Right forelimb (tissue), 1 donor: ENCODE data around the gene DEF6.
"Not testable (repeated sequence)": the region's sequence is repeated elsewhere in the genome, so short reads cannot be mapped to it uniquely, and the experiment has no call there.

Source experiments
- DNase-seq: peaks from one replicate; pipeline ENCODE4 v3.0.0-alpha.2; 2018

The DEF6 gene

GRCh38 chr6:35280903-35281302, 16.7 kb upstream of the DEF6 start:
- no peak for DNase-seq

GRCh38 chr6:35282472-35282871, 15.1 kb upstream of the DEF6 start:
- DNase-seq, result no peak

- no peak for DNase-seq
Measured at GRCh38 chr6:35283361-35283760, 14.3 kb upstream of the DEF6 start.

GRCh38 chr6:35287671-35288396, 9.8 kb upstream of the DEF6 start:
- no peak for DNase-seq

GRCh38 chr6:35288834-35289233, 8.8 kb upstream of the DEF6 start:
- DNase-seq, result no peak

- DNase-seq, result no peak
Measured at GRCh38 chr6:35291491-35291890, 6.1 kb upstream of the DEF6 start.

GRCh38 chr6:35292494-35292893, 5.1 kb upstream of the DEF6 start:
- no peak for DNase-seq

GRCh38 chr6:35293681-35294080, 3.9 kb upstream of the DEF6 start:
- DNase-seq, result no peak

GRCh38 chr6:35294308-35294945, 3.2 kb upstream of the DEF6 start:
- no peak for DNase-seq

- DNase-seq, result no peak
Measured at GRCh38 chr6:35295036-35295435, 2.6 kb upstream of the DEF6 start.

GRCh38 chr6:35295521-35296315, 1.9 kb upstream of the DEF6 start:
- no peak for DNase-seq

GRCh38 chr6:35296931-35297600, 552 bp upstream of the DEF6 start:
- DNase-seq, result no peak

GRCh38 chr6:35298625-35299140, 1.1 kb downstream of the DEF6 start:
- no peak for DNase-seq

- DNase-seq, result no peak
Measured at GRCh38 chr6:35299674-35300073, 2.1 kb downstream of the DEF6 start.

GRCh38 chr6:35300848-35301247, 3.2 kb downstream of the DEF6 start:
- no peak for DNase-seq

- no peak for DNase-seq
Measured at GRCh38 chr6:35302604-35303241, 5.1 kb downstream of the DEF6 start.

GRCh38 chr6:35304299-35304698, 6.7 kb downstream of the DEF6 start:
- DNase-seq, result no peak

- DNase-seq, result no peak
Measured at GRCh38 chr6:35305117-35305516, 7.5 kb downstream of the DEF6 start.

GRCh38 chr6:35307138-35307537, 9.5 kb downstream of the DEF6 start:
- DNase-seq, result not testable (repeated sequence)

GRCh38 chr6:35308543-35308942, 10.9 kb downstream of the DEF6 start:
- DNase-seq, result not testable (repeated sequence)

GRCh38 chr6:35309611-35310264, 12.1 kb downstream of the DEF6 start:
- DNase-seq, result no peak

- no peak for DNase-seq
Measured at GRCh38 chr6:35310265-35310831, 12.7 kb downstream of the DEF6 start.
